Stimulated activated CD8-positive, alpha-beta memory T cell treated with anti-CD3 and anti-CD28 coated beads, Interleukin-12 subunit alpha, Interleukin-12 subunit beta, amount 100 ng/mL, for 1 hour (primary cell): ENCODE measurements around the gene IL1R2.

Source experiments
- DNase-seq: peaks from one replicate; pipeline ENCODE4 v3.0.0-alpha.2; 2020; ENCODE audit warnings: low read depth

The IL1R2 gene

GRCh38 chr2:101991721-101992145 is at the start of gene IL1R2:
Gene IL1R2 (plus strand): TSS chr2:101991960. CDS start chr2:102008576, 16,616 bp downstream.
- no peak for DNase-seq

GRCh38 chr2:101942851-101943250 is 48.9 kb upstream of the IL1R2 start:
- no peak for DNase-seq

- DNase-seq: no peak
These were observed 45.3 kb upstream of the IL1R2 start for GRCh38 chr2:101946372-101947039.

- no peak for DNase-seq
These were observed 44.4 kb upstream of the IL1R2 start for GRCh38 chr2:101947374-101947773.

- no peak for DNase-seq
These were observed 43.1 kb upstream of the IL1R2 start for GRCh38 chr2:101948625-101949155.

- DNase-seq: no peak
These were observed 42.5 kb upstream of the IL1R2 start for GRCh38 chr2:101949304-101949703.

- DNase-seq: no peak
These were observed 40.5 kb upstream of the IL1R2 start for GRCh38 chr2:101951296-101951695.

- DNase-seq: no peak
These were observed 39.2 kb upstream of the IL1R2 start for GRCh38 chr2:101952551-101952950.

- DNase-seq: no peak
These were observed 35.0 kb upstream of the IL1R2 start for GRCh38 chr2:101956465-101957438.

- no peak for DNase-seq
These were observed 33.7 kb upstream of the IL1R2 start for GRCh38 chr2:101958061-101958460.

GRCh38 chr2:101960819-101961337 is 30.9 kb upstream of the IL1R2 start:
- DNase-seq: no peak

- DNase-seq: no peak
These were observed 30.2 kb upstream of the IL1R2 start for GRCh38 chr2:101961338-101962191.

- no peak for DNase-seq
These were observed 29.5 kb upstream of the IL1R2 start for GRCh38 chr2:101962309-101962708.

- no peak for DNase-seq
These were observed 28.6 kb upstream of the IL1R2 start for GRCh38 chr2:101963198-101963597.

- no peak for DNase-seq
These were observed 23.8 kb upstream of the IL1R2 start for GRCh38 chr2:101967826-101968513.

GRCh38 chr2:101969723-101970122 is 22.0 kb upstream of the IL1R2 start:
- DNase-seq: no peak

GRCh38 chr2:101970901-101971300 is 20.9 kb upstream of the IL1R2 start:
- no peak for DNase-seq

- DNase-seq: no peak
These were observed 19.9 kb upstream of the IL1R2 start for GRCh38 chr2:101971836-101972235.

- no peak for DNase-seq
These were observed 18.9 kb upstream of the IL1R2 start for GRCh38 chr2:101972621-101973434.

GRCh38 chr2:101974663-101975062 is 17.1 kb upstream of the IL1R2 start:
- no peak for DNase-seq
